GM15510 (cell line): ENCODE results near the gene RIT2.

Experiments used
- POLR2A ChIP-seq: IDR thresholded peaks from 3 replicates; pipeline ENCODE4 v1.6.1; 2011; ENCODE audit warnings: borderline replicate concordance; ENCODE audit not compliant: insufficient read length; ENCODE audit errors: extremely low read depth

RIT2 gene

DNA sequence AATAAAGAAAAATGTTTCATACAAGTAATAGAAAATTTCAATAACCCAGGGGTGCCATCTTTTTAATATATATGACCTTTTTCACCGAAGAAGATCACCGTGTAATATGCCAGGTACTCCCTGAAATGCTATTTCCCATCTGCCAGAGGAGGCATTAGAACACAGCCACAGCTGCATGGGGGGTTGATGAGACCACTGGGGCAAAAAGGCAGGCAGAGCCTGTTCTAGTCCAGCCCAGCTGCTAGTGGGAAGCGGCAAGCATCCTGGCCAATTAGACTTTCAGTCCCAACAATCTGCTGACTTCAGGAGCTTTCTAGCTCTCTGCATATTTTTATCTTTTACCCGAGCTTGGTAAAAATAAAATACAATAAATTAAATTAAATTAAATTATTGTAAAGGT is 362.6 kb downstream of the RIT2 start:
- no peak for TF ChIP-seq POLR2A

DNA sequence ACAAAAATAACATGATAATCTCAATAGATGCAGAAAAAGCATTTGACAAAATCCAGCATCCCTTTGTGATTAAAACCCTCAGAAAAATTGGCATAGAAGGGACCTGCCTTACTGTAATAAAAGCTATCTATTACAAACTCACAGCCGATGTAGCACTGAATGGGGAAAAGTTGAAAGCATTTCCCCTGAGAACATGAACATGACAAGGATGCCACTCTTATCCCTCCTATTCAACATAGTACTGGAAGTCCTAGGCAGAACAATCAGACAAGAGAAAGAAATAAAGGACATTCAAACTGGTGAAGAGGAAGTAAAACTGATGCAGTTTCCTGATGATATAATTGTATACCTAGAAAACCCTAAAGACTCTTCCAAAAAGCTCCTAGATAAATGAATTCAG is 368.7 kb downstream of the RIT2 start:
- no peak for TF ChIP-seq POLR2A

DNA sequence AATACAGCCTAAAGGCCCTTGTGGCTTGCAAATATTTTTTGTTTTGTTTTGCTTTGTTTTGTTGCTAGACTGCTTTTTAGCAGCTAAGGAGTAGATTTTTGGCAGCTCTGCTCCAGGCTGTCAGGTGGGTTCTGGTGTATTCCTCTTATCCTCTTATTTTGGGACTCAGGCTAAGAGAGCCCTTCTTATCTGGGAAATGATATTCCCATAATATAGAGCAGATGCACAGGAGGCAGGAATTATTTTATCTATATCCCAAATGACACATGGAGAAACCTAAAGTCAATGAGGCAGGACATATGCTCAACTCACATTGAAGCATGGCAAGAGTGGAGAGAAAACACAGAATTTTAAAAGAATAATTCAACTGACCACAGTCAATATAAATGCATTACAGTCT is 369.6 kb downstream of the RIT2 start:
- no peak for TF ChIP-seq POLR2A

DNA sequence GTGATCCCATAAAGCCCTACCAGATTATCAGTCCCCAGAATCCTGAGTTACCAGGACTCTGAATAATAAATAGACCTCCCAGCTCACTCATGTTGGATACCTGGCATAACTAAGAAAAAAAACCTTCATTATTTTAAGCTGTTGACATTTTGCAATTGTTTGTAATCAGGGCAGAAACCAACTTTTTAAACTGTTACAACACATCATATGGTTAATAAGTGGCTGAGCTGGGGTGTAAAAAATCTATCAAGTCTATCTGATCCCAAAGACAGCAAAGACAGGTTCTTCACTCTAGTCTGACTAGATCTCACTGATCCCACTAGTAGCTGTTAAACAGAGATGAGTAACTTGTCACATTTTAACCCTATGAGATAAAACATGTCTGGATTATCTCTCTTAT is 370.3 kb downstream of the RIT2 start:
- TF ChIP-seq POLR2A, result no peak

DNA sequence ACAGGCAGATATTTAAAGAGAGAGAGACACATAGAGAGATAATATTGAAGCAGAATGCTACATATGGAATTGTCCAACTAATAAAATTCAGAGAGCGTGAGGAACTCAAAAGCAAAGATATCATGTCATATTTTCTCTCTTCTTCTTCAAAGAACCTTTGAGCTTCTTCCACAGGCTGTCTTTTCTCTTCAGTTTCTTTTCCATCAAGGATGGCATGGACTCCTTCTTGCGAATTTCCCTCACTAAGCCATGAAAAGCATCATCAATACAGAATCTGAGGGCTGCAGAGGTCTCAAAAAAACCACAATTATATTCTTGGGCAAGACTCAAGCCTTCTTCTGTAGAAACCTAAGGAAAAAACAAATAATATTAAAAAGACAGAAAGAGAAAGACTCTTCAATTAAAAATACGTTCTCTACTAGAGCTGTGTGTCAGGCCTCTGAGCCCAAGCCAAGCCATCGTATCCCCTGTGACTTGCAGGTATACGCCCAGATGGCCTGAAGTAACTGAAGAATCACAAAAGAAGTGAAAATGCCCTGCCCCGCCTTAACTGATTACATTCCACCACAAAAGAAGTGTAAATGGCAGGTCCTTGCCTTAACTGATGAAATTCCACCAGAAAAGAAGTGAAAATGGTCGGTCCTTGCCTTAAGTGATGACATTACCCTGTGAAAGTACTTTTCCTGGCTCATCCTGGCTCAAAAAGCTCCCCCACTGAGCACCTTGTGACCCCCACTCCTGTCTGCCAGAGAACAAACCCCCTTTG is 371.9 kb downstream of the RIT2 start:
- no peak for TF ChIP-seq POLR2A

DNA sequence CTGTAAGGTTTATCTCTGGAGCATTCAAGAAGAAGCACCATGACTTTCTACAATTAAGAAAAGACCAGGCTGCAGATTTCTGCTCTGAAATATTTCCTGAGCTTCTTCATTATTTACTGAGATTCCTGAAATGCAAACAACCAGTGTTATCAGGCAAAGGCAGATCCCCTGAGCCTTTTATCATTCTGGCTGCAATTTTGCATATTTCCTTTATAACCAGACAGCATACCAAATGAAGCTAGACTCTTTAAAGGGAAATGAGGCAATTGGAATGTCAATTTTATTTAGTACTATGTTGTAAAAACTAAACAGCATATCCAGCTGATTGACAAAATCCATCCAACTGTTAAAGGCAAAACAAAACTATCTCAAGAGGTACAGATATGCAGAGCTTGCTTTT is 372.5 kb downstream of the RIT2 start:
- TF ChIP-seq POLR2A, result no peak

DNA sequence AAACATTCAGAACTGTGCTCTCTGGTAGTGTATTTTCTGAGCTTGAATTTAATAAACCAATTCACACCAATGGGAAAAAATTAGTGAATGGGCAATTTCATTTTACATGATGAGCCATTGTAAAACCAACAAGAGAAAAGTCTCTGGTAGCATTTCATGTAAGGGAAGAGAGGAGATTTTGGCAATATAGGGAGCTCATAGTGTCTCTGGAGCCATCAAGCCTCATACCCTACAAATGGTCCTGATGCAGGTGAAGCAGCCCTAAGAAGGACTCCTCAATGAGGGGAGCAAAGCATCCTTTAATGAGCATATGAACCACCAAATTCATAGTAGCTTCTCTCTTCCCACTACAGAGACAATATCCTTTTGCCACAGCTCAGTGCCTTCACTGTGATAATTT is 373.0 kb downstream of the RIT2 start:
- no peak for TF ChIP-seq POLR2A

DNA sequence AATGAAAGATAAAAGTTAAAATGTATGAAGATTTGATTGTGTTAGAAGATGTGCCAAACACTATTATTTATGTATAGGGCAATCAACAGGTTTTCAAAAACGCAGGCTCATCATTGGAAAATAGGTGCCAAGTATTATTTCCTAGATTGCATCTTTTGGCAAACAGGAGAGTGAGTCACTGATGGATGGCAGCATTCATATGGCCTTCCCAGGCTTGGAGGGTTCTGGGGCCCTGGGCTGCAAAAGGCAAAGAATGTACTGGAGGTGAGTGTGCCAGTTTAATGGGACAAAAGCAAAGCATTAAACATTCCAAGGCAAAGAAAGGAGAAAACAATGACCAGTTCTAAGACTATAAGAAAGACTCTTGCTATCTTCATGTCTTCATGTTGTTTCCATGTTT is 379.4 kb downstream of the RIT2 start:
- TF ChIP-seq POLR2A, result no peak

DNA sequence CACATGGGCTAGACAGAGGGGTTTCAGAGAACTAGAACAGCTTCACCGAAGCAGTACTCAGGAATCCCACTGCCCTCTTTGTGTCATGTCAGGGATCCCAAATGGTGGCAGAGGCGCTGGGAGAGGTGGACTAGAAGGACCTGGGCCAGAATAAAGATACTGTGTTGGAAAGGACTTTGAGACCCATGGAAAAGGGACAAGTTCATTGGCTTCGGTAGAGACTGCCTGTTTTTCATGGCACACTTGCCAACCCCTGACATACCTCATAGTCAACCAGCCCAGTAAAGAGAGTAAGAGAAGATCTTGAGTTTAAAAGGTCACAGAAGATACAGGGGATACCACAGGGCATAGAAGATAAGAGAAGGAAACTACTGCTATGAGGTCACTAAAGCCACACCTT is 381.0 kb downstream of the RIT2 start:
- TF ChIP-seq POLR2A, result no peak

DNA sequence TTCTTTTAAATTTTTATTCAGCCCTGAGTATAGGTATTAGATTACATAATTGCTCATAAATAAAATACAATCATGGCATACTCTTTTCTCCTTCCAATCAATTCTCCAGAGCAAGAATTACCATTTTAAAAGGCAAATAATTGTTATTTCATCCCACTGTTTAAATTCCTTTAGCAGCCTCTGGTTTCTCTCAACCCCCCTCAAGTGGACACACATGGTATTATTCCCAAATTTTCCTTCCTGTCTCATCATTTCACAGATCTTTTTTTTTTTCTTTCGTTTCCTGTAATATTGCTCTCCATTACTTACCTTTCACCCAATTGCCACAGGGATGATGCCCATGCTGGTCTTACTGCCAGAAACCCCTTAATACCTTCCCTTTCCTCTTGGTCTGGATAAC is 385.2 kb downstream of the RIT2 start:
- no peak for TF ChIP-seq POLR2A

DNA sequence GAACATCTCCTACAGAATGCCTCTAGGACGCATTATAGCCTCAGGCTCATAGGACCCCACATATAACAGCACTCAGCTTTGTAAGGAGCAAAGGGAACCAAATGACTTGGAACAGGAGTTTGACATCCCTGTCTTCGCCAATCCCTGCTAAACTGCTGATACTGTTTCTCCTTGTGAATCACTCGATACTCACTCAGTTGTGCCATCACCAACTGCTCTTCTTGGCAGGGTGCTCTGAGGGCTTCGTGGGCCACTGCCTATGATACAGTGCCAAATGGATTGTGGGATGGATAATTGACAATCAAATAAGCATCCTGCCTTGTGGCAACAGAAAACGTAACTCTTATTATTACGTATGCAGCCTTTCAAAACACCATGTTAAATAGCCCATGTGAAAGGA is 396.3 kb downstream of the RIT2 start:
- no peak for TF ChIP-seq POLR2A

DNA sequence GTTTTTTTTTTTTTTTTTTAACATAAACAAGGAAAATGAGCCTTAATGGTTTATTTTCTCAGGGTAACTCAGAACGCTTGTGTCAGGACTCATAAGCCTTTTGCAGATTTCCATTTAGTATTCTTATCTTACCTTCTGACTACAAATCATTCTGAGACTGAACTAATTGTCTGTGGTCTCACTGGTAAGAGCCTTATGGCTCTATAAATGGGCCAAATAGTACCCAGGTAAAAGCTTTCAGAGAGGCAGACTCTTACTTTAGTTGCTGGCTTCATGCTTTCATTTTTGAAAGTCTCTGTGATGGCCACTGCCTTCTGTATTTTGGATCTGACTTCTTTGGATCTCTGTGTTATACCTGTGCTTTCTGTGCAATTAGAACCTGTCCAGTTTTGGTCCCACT is 403.4 kb downstream of the RIT2 start:
- no peak for TF ChIP-seq POLR2A

DNA sequence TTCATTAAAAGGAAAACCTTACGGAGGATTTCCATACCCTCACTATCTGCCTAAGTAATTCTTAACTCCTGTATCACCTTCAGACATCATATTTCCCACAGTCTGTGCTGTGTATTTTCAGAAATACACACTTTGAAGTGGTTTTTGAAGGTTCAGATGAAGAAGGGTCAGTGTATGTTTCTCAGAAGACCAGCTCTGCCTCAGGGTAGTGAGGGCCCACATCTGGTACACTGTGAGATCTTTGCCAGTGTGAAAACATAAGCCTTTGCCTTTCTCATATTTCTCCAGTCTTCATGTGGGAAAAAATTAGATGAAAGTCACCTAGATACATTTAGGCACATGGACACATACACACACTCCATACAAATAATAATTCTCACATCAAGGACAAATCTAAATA is 408.4 kb downstream of the RIT2 start:
- TF ChIP-seq POLR2A, result no peak

DNA sequence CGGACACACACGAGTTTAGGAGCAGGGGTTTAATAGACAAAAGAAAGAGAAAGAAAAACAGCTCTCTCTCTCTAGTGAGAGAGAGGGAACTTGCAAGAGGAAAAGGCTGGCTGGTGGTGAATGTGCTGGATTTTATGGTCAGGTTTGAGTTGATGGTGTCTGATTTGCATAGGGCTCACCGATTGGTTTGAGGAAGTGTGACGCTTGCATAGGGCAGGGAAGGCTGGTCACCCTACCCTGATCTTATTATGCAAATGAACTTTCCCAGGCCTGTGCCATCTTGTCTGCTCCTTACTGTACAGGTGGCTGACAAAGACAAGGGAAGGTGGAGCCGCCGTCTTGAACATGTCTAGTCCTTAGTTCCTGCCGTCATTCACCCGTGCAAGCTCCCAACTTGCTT is 408.9 kb downstream of the RIT2 start:
- no peak for TF ChIP-seq POLR2A

DNA sequence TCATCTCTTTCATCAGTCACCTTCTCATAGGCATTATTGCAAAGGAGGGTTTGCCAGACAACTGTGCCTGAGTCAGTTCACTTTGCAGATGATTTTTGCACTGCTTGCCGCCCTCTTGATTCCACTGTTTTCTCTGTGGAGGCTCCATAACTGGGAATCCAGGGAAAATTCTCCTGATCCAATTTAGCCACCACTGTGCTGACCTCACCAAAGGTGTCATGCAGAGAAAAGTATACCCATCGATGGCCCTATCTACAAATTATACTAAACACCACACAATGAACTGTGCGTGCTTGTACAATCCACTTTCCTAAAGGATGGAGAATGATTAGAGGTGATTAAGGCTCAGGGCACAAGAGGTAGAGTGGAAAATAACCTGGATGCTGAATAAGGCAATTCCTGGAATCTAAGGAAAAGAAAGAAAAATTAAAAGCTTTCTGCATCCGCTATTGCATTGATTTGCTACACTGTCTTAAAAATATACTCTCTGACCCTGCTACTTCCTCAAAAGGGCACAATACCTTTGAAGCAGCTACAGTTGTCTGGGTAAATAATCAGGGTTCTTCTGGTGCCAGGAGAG is 409.4 kb downstream of the RIT2 start:
- no peak for TF ChIP-seq POLR2A
